Fibroblast of lung (primary cell): ENCODE measurements around the gene CLTC.

Experiments
- EZH2 ChIP-seq: IDR thresholded peaks from 2 replicates; pipeline ENCODE4 v1.5.1; 2012; ENCODE audit warnings: low read length, control low read depth, mild to moderate bottlenecking; ENCODE audit errors: missing control alignments
- TF ChIP-seq, protein P1 (sequence below), 2 donors: IDR thresholded peaks in 1 of 2; conservative IDR thresholded peaks in 1 of 2; 1 replicate in 1 of 2; 2 replicates in 1 of 2; pipeline ENCODE4 v1.5.1; 2011 to 2012; ENCODE audit warnings: low read length in 2 of 2, control low read depth in 1 of 2, inconsistent platforms in 1 of 2, low read depth in 1 of 2, mild to moderate bottlenecking in 1 of 2

GRCh38 chr17:59611503-59611902 lies 8.2 kb upstream of the CLTC start:
- TF ChIP-seq, protein P1, sequence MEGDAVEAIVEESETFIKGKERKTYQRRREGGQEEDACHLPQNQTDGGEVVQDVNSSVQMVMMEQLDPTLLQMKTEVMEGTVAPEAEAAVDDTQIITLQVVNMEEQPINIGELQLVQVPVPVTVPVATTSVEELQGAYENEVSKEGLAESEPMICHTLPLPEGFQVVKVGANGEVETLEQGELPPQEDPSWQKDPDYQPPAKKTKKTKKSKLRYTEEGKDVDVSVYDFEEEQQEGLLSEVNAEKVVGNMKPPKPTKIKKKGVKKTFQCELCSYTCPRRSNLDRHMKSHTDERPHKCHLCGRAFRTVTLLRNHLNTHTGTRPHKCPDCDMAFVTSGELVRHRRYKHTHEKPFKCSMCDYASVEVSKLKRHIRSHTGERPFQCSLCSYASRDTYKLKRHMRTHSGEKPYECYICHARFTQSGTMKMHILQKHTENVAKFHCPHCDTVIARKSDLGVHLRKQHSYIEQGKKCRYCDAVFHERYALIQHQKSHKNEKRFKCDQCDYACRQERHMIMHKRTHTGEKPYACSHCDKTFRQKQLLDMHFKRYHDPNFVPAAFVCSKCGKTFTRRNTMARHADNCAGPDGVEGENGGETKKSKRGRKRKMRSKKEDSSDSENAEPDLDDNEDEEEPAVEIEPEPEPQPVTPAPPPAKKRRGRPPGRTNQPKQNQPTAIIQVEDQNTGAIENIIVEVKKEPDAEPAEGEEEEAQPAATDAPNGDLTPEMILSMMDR (conservative IDR thresholded peaks at IDR 0.05 in 1 of 2, IDR thresholded peaks at IDR 0.05 in 1 of 2; ENCODE audit: low read depth in 1 of 2, low read length in 2 of 2) = no peak
- no peak for TF ChIP-seq EZH2
